IMR-90 (cell line): ENCODE measurements around the gene DNMT3A. TPM values are rescaled to one million over a fixed set of nuclear protein-coding genes. Genes with fewer than 3 reads are reported as not detected.
A peak's percentile ranks its signal among the peaks of the same experiment; 100 is the strongest.

Experiments
- ATAC-seq: fragments of 200-7000 bp; cut with Tn5 transposase; 2 replicates; pipeline ENCODE4 v1.9.1; 2020; ENCODE audit warnings: low read depth, mild to moderate bottlenecking, moderate library complexity
- BruUV-seq: library from RNA; stranded (reverse); fragments of 400-500 nt; replicated peaks from 2 replicates; lab custom pipeline; 2021; lab: Mats Ljungman, UMichigan
- CTCF ChIA-PET: fragments of 300-600 bp; formaldehyde crosslinking; extraction: SDS; loops from one replicate; lab custom pipeline; 2021; ENCODE audit warnings: antibody characterized with exemption; lab: Yijun Ruan, JAX
- POLR2A ChIA-PET: fragments of 300-600 bp; sonication (Branson Sonifier 250); formaldehyde crosslinking; loops from one replicate; lab custom pipeline; 2022; ENCODE audit warnings: antibody characterized with exemption; ENCODE audit not compliant: unreplicated experiment; lab: Charles Lee
- DNase-seq: peaks from one replicate; pipeline ENCODE4 v3.0.0; 2013
- H2AFZ ChIP-seq: replicated peaks from 2 replicates; pipeline ENCODE3; 2013; ENCODE audit warnings: low read length, mild to moderate bottlenecking; ENCODE audit not compliant: poor library complexity
- H2AK5ac ChIP-seq: 2 replicates; pipeline ENCODE4 v1.6.1; 2013; ENCODE audit warnings: low read depth, low read length, inconsistent platforms
- H2AK9ac ChIP-seq: replicated peaks from 2 replicates; pipeline ENCODE3; 2013; ENCODE audit warnings: mild to moderate bottlenecking, low read depth, low read length, moderate library complexity; ENCODE audit not compliant: poor library complexity
- H2BK120ac ChIP-seq: 2 replicates; pipeline ENCODE4 v1.6.1; 2013; ENCODE audit warnings: low read depth, low read length, inconsistent platforms
- H2BK15ac ChIP-seq: 3 replicates; pipeline ENCODE4 v1.6.1; 2013; ENCODE audit warnings: low read depth, low read length, inconsistent platforms
- H2BK20ac ChIP-seq: 2 replicates; pipeline ENCODE4 v1.6.1; 2013; ENCODE audit warnings: low read depth, mild to moderate bottlenecking, inconsistent platforms, low read length, moderate library complexity
- H2BK5ac ChIP-seq: 2 replicates; pipeline ENCODE4 v1.6.1; 2013; ENCODE audit warnings: mild to moderate bottlenecking, low read depth, low read length, inconsistent platforms; ENCODE audit not compliant: poor library complexity, severe bottlenecking
- H3K14ac ChIP-seq: replicated peaks from 2 replicates; pipeline ENCODE4 v1.6.1; 2013; ENCODE audit warnings: low read depth, low read length, inconsistent platforms
- H3K18ac ChIP-seq: 2 replicates; pipeline ENCODE4 v1.6.1; 2013; ENCODE audit warnings: low read depth, low read length, control low read depth
- H3K23ac ChIP-seq: 2 replicates; pipeline ENCODE4 v1.6.1; 2013; ENCODE audit warnings: low read depth, low read length, inconsistent platforms
- H3K27ac ChIP-seq: 2 replicates; pipeline ENCODE4 v1.5.1; 2013; ENCODE audit warnings: mild to moderate bottlenecking, control low read depth, low read length; ENCODE audit not compliant: insufficient read depth
- H3K27me3 ChIP-seq: 2 replicates; pipeline ENCODE4 v1.6.1; 2013; ENCODE audit warnings: low read length; ENCODE audit not compliant: control insufficient read depth, insufficient read depth
- H3K36me3 ChIP-seq: 2 replicates; pipeline ENCODE4 v1.6.1; 2013; ENCODE audit warnings: low read length, mixed read lengths; ENCODE audit not compliant: control insufficient read depth, insufficient read depth
- H3K4ac ChIP-seq: 2 replicates; pipeline ENCODE4 v1.6.1; 2013; ENCODE audit warnings: low read depth, low read length, inconsistent platforms
- H3K4me1 ChIP-seq: 2 replicates; pipeline ENCODE4 v1.6.1; 2013; ENCODE audit warnings: low read length, mixed read lengths; ENCODE audit not compliant: control insufficient read depth, insufficient read depth
- H3K4me2 ChIP-seq: 2 replicates; pipeline ENCODE4 v1.6.1; 2013; ENCODE audit warnings: low read depth, mild to moderate bottlenecking, control low read depth, low read length, moderate library complexity
- H3K4me3 ChIP-seq: 2 replicates; pipeline ENCODE4 v1.5.1; 2013; ENCODE audit warnings: low read depth, mild to moderate bottlenecking, control low read depth, low read length, moderate library complexity; ENCODE audit not compliant: insufficient read depth
- H3K56ac ChIP-seq: 2 replicates; pipeline ENCODE4 v1.6.1; 2013; ENCODE audit warnings: low read length, inconsistent platforms; ENCODE audit not compliant: insufficient read depth; ENCODE audit errors: extremely low read depth
- H3K79me1 ChIP-seq, 2 experiments: 2 replicates each; pipeline ENCODE4 v1.6.1; 2013; ENCODE audit warnings: low read length in 2 of 2, inconsistent platforms in 1 of 2, low read depth in 1 of 2
- H3K9ac ChIP-seq: 2 replicates; pipeline ENCODE4 v1.6.1; 2013; ENCODE audit warnings: low read depth, low read length, control low read depth
- H3K9me1 ChIP-seq: 2 replicates; pipeline ENCODE4 v1.6.1; 2013; ENCODE audit warnings: low read length, inconsistent platforms; ENCODE audit not compliant: insufficient read depth
- H3K9me3 ChIP-seq: 2 replicates; pipeline ENCODE4 v1.6.1; 2013; ENCODE audit warnings: low read length; ENCODE audit not compliant: control insufficient read depth, insufficient read depth
- H4K20me1 ChIP-seq: 2 replicates; pipeline ENCODE4 v1.6.1; 2013; ENCODE audit warnings: low read length, inconsistent platforms; ENCODE audit not compliant: insufficient read depth
- H4K5ac ChIP-seq: 2 replicates; pipeline ENCODE4 v1.6.1; 2013; ENCODE audit warnings: mild to moderate bottlenecking, low read depth, low read length, control low read depth
- H4K8ac ChIP-seq, 2 experiments: 2 replicates each; pipeline ENCODE4 v1.6.1; 2013; ENCODE audit warnings: low read depth in 2 of 2, low read length in 2 of 2, control low read depth in 1 of 2, inconsistent platforms in 1 of 2
- H4K91ac ChIP-seq: 2 replicates; pipeline ENCODE4 v1.6.1; 2013; ENCODE audit warnings: low read depth, low read length, inconsistent platforms; ENCODE audit not compliant: insufficient read depth
- BHLHE40 ChIP-seq: fragments of 150-350 bp; IDR thresholded peaks from 2 replicates; pipeline ENCODE4 v1.6.1; 2016; ENCODE audit warnings: mild to moderate bottlenecking, low read depth, low read length
- CEBPB ChIP-seq: IDR thresholded peaks from 2 replicates; pipeline ENCODE4 v1.6.1; 2012; ENCODE audit warnings: low read depth, low read length, improper control_type of control experiment
- ELK1 ChIP-seq: fragments of 150-350 bp; IDR thresholded peaks from 2 replicates; pipeline ENCODE4 v1.6.1; 2016; ENCODE audit warnings: low read depth, mild to moderate bottlenecking, low read length, moderate library complexity, borderline replicate concordance
- FOS ChIP-seq: fragments of 150-350 bp; IDR thresholded peaks from 2 replicates; pipeline ENCODE4 v1.6.1; 2016; ENCODE audit warnings: low read depth, low read length
- MAFK ChIP-seq: IDR thresholded peaks from 2 replicates; pipeline ENCODE4 v1.6.1; 2012; ENCODE audit warnings: low read depth, low read length, improper control_type of control experiment
- MAZ ChIP-seq: IDR thresholded peaks from 2 replicates; pipeline ENCODE4 v1.6.1; 2012; ENCODE audit warnings: low read depth, mild to moderate bottlenecking, low read length, improper control_type of control experiment, moderate library complexity, borderline replicate concordance
- NFE2L2 ChIP-seq: fragments of 150-350 bp; IDR thresholded peaks from 2 replicates; pipeline ENCODE4 v1.6.1; 2016; ENCODE audit warnings: low read depth, mild to moderate bottlenecking, low read length
- POLR2A ChIP-seq: IDR thresholded peaks from 2 replicates; pipeline ENCODE4 v1.6.1; 2012; ENCODE audit warnings: mild to moderate bottlenecking, low read depth, low read length
- RCOR1 ChIP-seq: IDR thresholded peaks from 2 replicates; pipeline ENCODE4 v1.6.1; 2012; ENCODE audit warnings: mild to moderate bottlenecking, low read length, improper control_type of control experiment; ENCODE audit not compliant: insufficient replicate concordance
- WGBS, 2 experiments: methylation state at CpG; one replicate each; pipeline versions ENCODE4 v1.1.5 to v1.1.7; 2013; ENCODE audit warnings: missing lambda C conversion rate in 2 of 2; ENCODE audit not compliant: insufficient read length in 1 of 2; ENCODE audit errors: extremely low coverage in 2 of 2; 5-methylcytosine and 5-hydroxymethylcytosine counted together
- dilution Hi-C: fragments of 300-500 bp; cut with HindIII; formaldehyde crosslinking; loops from one replicate; pipeline ENCODE4 v1.14.3; 2018; ENCODE audit warnings: low sequenced_read_pairs; ENCODE audit not compliant: unreplicated experiment
- in situ Hi-C: fragments of 300-500 bp; cut with MboI; formaldehyde crosslinking; loops from 3 replicates; pipeline ENCODE4 v1.14.3; 2019; ENCODE audit warnings: low sequenced_read_pairs, inconsistent platforms, mixed read lengths
- intact Hi-C: fragments of 100-400 bp; cut with micrococcal nuclease; formaldehyde crosslinking; loops from 2 replicates; pipeline ENCODE4 v1.10.0; 2022
- polyA plus RNA-seq, 3 experiments: library from polyadenylated mRNA; depleted of rRNA; stranded (reverse); fragments of >200 nt; gene quantifications; 2 replicates each; pipeline ENCODE4 v1.2.3, GENCODE V29; 2012; ENCODE audit warnings: low replicate concordance in 1 of 3
- total RNA-seq: library from RNA; depleted of rRNA; stranded (reverse); fragments of >200 nt; gene quantifications from 2 replicates; pipeline ENCODE4 v1.2.3, GENCODE V29; 2012
- TF ChIP-seq, protein P1 (sequence below): conservative IDR thresholded peaks from 2 replicates; pipeline ENCODE4 v1.5.1; 2012; ENCODE audit warnings: mild to moderate bottlenecking, low read depth, low read length, improper control_type of control experiment
- TF ChIP-seq, protein P2 (sequence below): fragments of 150-350 bp; IDR thresholded peaks from 2 replicates; pipeline ENCODE4 v1.6.1; 2017; ENCODE audit warnings: mild to moderate bottlenecking, antibody characterized with exemption, low read length, low read depth

The DNMT3A gene
- total and polyA plus RNA-seq, 2 of the 4 experiments (the other 2 are of a cell fraction), result 4.4 to 9.7 TPM

DNA sequence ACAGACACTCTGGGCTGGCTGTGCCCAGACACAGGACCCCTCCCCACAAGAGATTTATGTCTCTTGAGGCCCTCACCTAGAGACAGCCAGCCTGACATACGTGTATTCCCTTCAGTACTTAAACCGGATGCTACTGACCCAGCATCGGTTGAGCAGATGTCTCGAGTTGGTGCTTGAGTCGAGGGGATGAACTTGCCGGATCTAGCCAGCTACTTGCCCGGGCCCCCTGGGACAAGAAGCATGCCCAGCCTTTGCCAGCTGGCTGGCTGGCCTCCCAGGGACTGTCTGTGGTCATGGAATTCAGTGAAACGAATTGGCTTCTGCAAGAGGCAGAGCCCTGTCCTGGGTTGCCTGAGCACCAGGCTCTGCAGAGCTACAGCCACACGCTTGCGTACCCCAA, 36.0 kb downstream of the DNMT3A start:
- ChIA-PET POLR2A (no interaction called here), CTCF (no interaction called here)
- Histone ChIP-seq H2BK5ac (no peak overlapping the region), H3K4ac (no peak overlapping the region), H3K36me3 (peaks cover 32% of the 10 kb centered on the region), H3K23ac (no peak overlapping the region), H3K18ac (no peak overlapping the region), H3K79me1 (peaks cover 0 to 5% of the 10 kb centered on the region in 2 experiments; a peak in 1 of 4 replicates), H3K27ac (no peak overlapping the region), H2AK5ac (no peak overlapping the region), H2BK20ac (no peak overlapping the region), H2BK15ac (no peak overlapping the region), H4K8ac (no peak overlapping the region), H3K9me1 (peaks cover 8% of the 10 kb centered on the region), H2BK120ac (no peak overlapping the region), H3K56ac (no peak overlapping the region), H3K4me3 (no peak overlapping the region), H4K5ac (no peak overlapping the region), H3K4me2 (no peak overlapping the region), H4K91ac (no peak overlapping the region), H4K20me1 (peaks cover 39% of the 10 kb centered on the region), H3K9me3 (no peaks in the 10 kb centered on the region), H2AFZ (no peak overlapping the region), H3K27me3 (no peaks in the 10 kb centered on the region), H3K9ac (no peak overlapping the region), H2AK9ac (peak overlapping the region; percentile 28), H3K4me1 (peaks cover 12% of the 10 kb centered on the region), H3K14ac (no peak overlapping the region)
- ATAC-seq (no peak), DNase-seq (no peak)
- TF ChIP-seq, protein P1, sequence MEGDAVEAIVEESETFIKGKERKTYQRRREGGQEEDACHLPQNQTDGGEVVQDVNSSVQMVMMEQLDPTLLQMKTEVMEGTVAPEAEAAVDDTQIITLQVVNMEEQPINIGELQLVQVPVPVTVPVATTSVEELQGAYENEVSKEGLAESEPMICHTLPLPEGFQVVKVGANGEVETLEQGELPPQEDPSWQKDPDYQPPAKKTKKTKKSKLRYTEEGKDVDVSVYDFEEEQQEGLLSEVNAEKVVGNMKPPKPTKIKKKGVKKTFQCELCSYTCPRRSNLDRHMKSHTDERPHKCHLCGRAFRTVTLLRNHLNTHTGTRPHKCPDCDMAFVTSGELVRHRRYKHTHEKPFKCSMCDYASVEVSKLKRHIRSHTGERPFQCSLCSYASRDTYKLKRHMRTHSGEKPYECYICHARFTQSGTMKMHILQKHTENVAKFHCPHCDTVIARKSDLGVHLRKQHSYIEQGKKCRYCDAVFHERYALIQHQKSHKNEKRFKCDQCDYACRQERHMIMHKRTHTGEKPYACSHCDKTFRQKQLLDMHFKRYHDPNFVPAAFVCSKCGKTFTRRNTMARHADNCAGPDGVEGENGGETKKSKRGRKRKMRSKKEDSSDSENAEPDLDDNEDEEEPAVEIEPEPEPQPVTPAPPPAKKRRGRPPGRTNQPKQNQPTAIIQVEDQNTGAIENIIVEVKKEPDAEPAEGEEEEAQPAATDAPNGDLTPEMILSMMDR, result no peak
- TF ChIP-seq ELK1 (no peak), RCOR1 (no peak), POLR2A (no peak), CEBPB (no peak), NFE2L2 (no peak), MAZ (no peak), FOS (no peak), MAFK (no peak), BHLHE40 (no peak)
- TF ChIP-seq, protein P2, sequence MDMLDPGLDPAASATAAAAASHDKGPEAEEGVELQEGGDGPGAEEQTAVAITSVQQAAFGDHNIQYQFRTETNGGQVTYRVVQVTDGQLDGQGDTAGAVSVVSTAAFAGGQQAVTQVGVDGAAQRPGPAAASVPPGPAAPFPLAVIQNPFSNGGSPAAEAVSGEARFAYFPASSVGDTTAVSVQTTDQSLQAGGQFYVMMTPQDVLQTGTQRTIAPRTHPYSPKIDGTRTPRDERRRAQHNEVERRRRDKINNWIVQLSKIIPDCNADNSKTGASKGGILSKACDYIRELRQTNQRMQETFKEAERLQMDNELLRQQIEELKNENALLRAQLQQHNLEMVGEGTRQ, result no peak
- dilution Hi-C loops (no loop called here), intact Hi-C loops (loop anchor here (10.0 kb wide), 1 partner anchor 359 kb away; no protein-coding TSS in a partner anchor), in situ Hi-C loops (no loop called here)
- no TSS peak for BruUV-seq
- 70% methylated on average over 3 of the region's 10 CpGs; no CpG with 5 or more reads in 1 of the 2 experiments for WGBS, 2 experiments
